ENCODE results near the gene NEDD8. TPM values are rescaled to one million over a fixed set of nuclear protein-coding genes. Genes with fewer than 3 reads are reported as not detected.

The NEDD8 gene
- total RNA-seq, 2 donors from 2014 or later: 28.7 to 77.6 TPM

DNA sequence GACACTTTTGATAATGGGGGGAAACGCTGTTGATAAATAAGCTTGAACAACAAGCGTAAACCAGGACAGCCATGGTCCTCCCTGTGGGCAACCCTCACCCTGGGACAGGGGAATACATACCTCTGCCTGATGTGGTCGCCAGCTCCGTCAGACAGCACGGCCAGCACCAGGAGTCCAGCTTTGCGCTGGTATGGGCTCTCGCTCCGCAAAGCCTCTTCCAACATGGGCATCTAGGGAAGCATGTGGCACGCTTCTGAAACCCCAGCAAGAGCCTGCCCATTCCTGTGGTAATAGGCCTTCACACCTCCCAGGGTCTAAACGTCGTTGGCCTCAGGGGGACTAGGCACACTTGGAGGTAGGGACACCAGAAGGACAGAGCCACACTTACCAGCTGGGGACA lies 46.4 kb downstream of the NEDD8 start:
- no peak for ATAC-seq

DNA sequence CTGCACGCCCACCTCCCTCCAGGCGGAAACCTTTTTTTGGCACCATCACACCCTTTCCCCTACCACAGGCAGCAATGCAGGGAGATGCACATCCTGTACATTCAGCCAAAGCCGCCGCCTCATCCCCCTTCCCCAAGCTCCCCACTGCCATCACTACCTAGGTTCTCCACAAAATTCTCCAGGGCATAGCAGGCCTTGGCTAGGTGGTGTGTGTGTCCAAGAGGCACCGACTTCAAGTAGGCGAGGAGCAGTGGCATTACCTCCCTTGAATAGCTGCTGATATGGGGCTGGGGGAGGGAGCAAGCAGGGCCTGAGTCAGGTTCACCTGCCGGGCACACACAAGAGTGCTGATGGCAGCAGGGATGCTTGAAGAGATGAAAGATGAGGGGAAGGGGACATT lies 47.1 kb downstream of the NEDD8 start:
- no peak for DNase-seq
- no peak for ATAC-seq
- WGBS, 2 donors: 95 to 96% methylated on average over 7 of the region's 7 CpGs
- peaks cover 9 to 25% of the 10 kb centered on the region in 2 donors for H3K36me3 ChIP-seq (replicated peaks in 1 of 2; ENCODE audit: insufficient read depth in 1 of 2, low read depth in 2 of 2)
- H3K4me1 ChIP-seq: peaks cover 24% of the 10 kb centered on the region
- TF ChIP-seq, protein P1, sequence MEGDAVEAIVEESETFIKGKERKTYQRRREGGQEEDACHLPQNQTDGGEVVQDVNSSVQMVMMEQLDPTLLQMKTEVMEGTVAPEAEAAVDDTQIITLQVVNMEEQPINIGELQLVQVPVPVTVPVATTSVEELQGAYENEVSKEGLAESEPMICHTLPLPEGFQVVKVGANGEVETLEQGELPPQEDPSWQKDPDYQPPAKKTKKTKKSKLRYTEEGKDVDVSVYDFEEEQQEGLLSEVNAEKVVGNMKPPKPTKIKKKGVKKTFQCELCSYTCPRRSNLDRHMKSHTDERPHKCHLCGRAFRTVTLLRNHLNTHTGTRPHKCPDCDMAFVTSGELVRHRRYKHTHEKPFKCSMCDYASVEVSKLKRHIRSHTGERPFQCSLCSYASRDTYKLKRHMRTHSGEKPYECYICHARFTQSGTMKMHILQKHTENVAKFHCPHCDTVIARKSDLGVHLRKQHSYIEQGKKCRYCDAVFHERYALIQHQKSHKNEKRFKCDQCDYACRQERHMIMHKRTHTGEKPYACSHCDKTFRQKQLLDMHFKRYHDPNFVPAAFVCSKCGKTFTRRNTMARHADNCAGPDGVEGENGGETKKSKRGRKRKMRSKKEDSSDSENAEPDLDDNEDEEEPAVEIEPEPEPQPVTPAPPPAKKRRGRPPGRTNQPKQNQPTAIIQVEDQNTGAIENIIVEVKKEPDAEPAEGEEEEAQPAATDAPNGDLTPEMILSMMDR (IDR thresholded peaks at IDR 0.05): no peak
- no peak for TF ChIP-seq POLR2A (IDR thresholded peaks at IDR 0.05)
- no peaks in the 10 kb centered on the region for H3K9me3 ChIP-seq
- no peak overlapping the region for H3K27ac ChIP-seq
- H3K27me3 ChIP-seq: no peaks in the 10 kb centered on the region
- no peak overlapping the region for H3K4me3 ChIP-seq
- intact Hi-C loops (cut with DNase I): no loop called here

More for the DNA sequence above, 46.4 kb downstream of the NEDD8 start:
- TF ChIP-seq, protein P1 (IDR thresholded peaks at IDR 0.05): no peak
- TF ChIP-seq POLR2A (IDR thresholded peaks at IDR 0.05): no peak
- peaks cover 24% of the 10 kb centered on the region for H3K4me1 ChIP-seq
- peaks cover 9 to 24% of the 10 kb centered on the region in 2 donors for H3K36me3 ChIP-seq (replicated peaks in 1 of 2; ENCODE audit: insufficient read depth in 1 of 2, low read depth in 2 of 2)
- H3K27ac ChIP-seq: no peak overlapping the region
- WGBS, 2 donors: 65 to 85% methylated on average over 4 to 11 of the region's 11 CpGs
- intact Hi-C loops (cut with DNase I): no loop called here
- no peaks in the 10 kb centered on the region for H3K27me3 ChIP-seq
- H3K4me3 ChIP-seq: no peak overlapping the region
- H3K9me3 ChIP-seq: no peaks in the 10 kb centered on the region
- DNase-seq: no peak

DNA sequence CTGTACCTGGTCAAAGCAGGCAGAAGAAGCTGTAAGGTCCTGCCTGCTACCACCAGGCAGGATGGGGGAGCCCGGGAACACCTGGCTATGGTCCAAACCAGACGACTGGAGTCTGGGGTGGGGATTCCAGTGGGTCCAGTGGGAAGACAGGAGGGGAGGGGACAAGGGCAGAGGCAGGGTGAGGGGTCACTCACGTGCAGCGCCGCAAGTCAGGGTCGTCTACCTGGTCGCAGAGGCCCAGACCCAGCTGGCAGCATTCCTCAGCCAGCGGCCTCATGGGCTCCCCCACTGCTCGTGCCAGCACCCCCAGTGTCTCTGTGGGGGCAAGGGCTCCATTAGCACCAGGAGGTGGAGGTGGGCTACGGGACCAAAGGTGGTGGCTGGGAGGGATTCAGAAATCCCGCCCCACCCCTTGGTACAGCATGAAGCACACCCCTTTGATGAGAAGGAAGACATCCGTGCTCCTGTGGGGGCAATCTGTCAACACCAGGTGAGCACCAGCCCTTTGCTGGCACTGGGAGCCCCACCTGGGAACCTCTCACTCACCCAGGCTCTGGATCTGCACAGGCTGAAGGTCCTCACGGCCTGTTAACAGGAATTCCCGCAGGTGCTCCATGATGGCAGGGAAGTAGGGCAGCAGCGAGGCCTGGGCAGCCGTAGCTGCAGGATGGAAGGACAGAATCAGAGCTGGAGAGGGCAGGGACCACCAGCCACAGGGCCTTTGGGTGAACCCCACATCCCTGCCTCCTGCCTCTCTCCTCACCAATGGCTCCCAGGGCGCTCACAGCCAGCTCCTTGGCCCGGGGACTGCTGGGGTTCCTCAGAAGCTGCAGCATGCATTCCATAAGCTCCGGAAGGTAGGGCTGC lies 47.8 kb downstream of the NEDD8 start:
- Histone ChIP-seq H3K27ac (no peak overlapping the region), H3K27me3 (no peaks in the 10 kb centered on the region), H3K4me3 (no peak overlapping the region), H3K36me3 (replicated peaks in 1 of 2; ENCODE audit: insufficient read depth in 1 of 2, low read depth in 2 of 2) (peaks cover 13 to 32% of the 10 kb centered on the region in 2 donors), H3K4me1 (peaks cover 23% of the 10 kb centered on the region), H3K9me3 (no peaks in the 10 kb centered on the region)
- no peak for DNase-seq
- intact Hi-C loops (cut with DNase I): no loop called here
- 74 to 85% methylated on average over 4 to 19 of the region's 19 CpGs for WGBS, 2 donors
- ATAC-seq: no peak
- no peak for TF ChIP-seq POLR2A (IDR thresholded peaks at IDR 0.05)
- TF ChIP-seq, protein P1 (IDR thresholded peaks at IDR 0.05): no peak

DNA sequence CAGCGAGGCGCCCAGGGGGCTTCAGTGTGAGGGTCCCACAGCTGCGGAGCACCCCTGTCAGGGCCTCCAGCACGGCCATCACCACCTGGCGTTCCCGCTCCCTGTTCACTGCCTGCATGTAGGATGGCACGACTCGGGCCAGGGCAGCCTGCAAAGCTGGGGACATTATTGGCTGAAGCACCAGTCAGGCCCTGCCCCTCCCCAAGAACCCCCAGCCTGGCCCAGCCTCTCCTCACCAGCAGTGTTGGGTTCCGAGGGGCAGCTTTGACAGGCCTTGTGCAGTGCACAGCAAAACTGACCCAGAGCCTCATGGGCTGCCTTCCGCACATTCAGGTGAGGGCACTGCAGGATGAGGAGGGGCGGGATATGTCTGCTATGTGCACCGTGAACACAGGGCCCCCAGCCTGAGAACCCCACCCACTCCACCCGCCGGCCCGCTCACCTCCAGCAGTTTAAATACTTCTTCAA lies 49.1 kb downstream of the NEDD8 start:
- Histone ChIP-seq H3K27me3 (no peaks in the 10 kb centered on the region), H3K36me3 (replicated peaks in 1 of 2; ENCODE audit: insufficient read depth in 1 of 2, low read depth in 2 of 2) (peaks cover 14 to 36% of the 10 kb centered on the region in 2 donors), H3K4me3 (no peak overlapping the region), H3K4me1 (peaks cover 12% of the 10 kb centered on the region), H3K27ac (no peak overlapping the region), H3K9me3 (no peaks in the 10 kb centered on the region)
- no peak for ATAC-seq
- TF ChIP-seq POLR2A (IDR thresholded peaks at IDR 0.05): no peak
- TF ChIP-seq, protein P1 (IDR thresholded peaks at IDR 0.05): no peak
- intact Hi-C loops (cut with DNase I): no loop called here
- no peak for DNase-seq
- 83 to 88% methylated on average over 12 to 13 of the region's 15 CpGs for WGBS, 2 donors
